ENCODE data around the gene RBMS3. TPM values are rescaled to one million over a fixed set of nuclear protein-coding genes. Genes with fewer than 3 reads are reported as not detected.

RBMS3 gene
- total and polyA plus RNA-seq, 2 donors = 12.8 to 19.9 TPM

DNA sequence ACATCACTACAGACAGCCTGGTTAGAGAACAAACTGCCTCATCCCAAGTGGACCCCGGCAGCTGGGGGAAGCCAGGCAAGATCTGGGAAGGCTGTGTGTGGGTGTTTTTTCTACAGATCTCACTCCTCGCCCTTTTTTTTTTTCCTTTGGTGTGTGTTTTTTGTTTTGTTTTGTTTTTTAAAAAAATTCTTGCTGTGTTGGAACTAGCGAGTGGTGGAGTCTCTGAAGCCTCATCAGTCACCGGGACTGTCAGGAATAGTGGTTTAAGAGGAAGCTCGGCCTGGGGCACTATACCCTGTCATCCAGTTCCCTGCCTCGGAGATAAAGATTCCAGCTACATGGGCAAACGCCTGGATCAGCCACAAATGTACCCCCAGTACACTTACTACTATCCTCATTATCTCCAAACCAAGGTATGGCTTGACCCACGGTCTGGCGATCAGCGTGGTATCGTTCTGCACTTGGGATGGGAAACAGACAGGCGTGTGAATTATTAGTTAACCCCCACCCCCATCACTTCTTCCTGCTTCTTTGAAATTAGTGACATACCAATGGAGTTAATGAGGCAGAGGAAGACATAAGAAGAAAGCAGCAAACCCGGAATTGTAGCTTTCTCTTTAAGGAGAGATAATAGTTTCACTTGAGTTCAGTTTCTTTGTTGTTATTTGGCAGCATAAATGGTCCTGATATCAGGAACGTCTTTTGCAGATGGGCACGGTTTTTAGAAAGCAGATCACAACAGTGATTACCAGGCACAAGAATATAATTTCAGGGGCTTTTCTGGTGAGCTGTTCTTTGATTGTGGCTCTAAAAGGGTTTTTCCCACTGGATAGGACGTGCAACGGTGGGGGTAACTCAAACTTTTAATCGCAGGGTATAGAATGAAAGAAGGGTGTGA lies 722 bp downstream of the RBMS3 start:
- DNase-seq (ENCODE audit: low read depth in 6 of 9, low spot score in 9 of 9) = peak in 1 of 9 donors; percentile 48
- Histone ChIP-seq H3K4me1 (ENCODE audit: control insufficient read depth in 2 of 2, insufficient read depth in 2 of 2, low read length in 2 of 2) (peaks cover 0 to 26% of the 10 kb centered on the region in 2 donors), H3K36me3 (ENCODE audit: control insufficient read depth in 2 of 2, insufficient read depth in 2 of 2, low read length in 1 of 2) (no peaks in the 10 kb centered on the region), H3K27me3 (ENCODE audit: control insufficient read depth in 2 of 2, insufficient read depth in 1 of 2, low read length in 1 of 2) (no peaks in the 10 kb centered on the region), H3K27ac (ENCODE audit: low read depth in 1 of 2, low read length in 1 of 2) (peak overlapping the region; percentile 64 to 74), H3K4me3 (ENCODE audit: low read length in 2 of 2) (peak overlapping the region; percentile 40 to 59), H3K9me3 (ENCODE audit: control insufficient read depth in 2 of 2, insufficient read depth in 1 of 2, low read length in 1 of 2) (no peaks in the 10 kb centered on the region)
- 23% methylated on average over 18 of the region's 18 CpGs for WGBS

DNA sequence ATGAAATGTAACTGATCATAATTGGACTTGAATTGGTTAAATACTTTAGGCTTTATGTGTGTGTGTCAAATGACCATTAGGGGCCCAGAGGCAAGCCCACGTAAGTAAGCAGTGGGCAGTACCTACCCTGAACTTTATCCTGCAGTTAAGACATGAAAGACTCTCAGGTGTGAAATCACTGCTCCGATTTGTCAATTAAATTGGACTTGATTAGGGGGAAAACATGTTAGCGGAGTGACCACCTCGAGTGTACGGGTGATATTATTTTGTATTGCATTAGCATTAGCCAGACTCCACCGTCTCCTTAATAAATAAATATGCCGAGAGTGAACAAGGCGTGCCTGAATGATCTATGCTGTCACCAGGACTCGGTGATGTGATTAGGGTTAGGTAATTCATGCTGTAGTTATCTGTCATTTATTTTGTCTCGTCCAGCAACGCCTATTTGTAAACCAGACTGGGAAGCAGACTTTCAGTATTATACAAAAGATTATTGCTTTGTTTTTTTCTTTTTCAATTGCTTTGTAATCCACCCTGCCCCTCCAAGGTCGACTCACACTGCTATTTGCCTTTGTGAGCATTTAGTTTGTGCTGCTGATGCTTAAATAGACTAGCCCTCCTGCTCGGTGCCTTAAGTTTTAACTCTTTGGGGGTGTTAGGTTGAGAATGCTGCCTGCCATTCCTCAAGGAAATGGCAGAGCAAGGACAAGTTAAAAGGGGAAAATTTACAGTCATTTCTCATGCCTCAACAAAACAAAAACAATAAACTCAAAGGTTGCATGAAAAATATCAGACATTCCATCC lies 1.8 kb downstream of the RBMS3 start:
- no peaks in the 10 kb centered on the region for H3K27me3 ChIP-seq (ENCODE audit: control insufficient read depth in 2 of 2, insufficient read depth in 1 of 2, low read length in 1 of 2)
- WGBS = 89% methylated on average over 13 of the region's 13 CpGs
- peaks cover 0 to 26% of the 10 kb centered on the region in 2 donors for H3K4me1 ChIP-seq (ENCODE audit: control insufficient read depth in 2 of 2, insufficient read depth in 2 of 2, low read length in 2 of 2)
- no peaks in the 10 kb centered on the region for H3K36me3 ChIP-seq (ENCODE audit: control insufficient read depth in 2 of 2, insufficient read depth in 2 of 2, low read length in 1 of 2)
- DNase-seq (ENCODE audit: low read depth in 6 of 9, low spot score in 9 of 9) = peak in 1 of 9 donors; percentile 12
- H3K9me3 ChIP-seq (ENCODE audit: control insufficient read depth in 2 of 2, insufficient read depth in 1 of 2, low read length in 1 of 2) = no peaks in the 10 kb centered on the region
- H3K4me3 ChIP-seq (ENCODE audit: low read length in 2 of 2) = peak overlapping the region; percentile 40 to 59
- H3K27ac ChIP-seq (ENCODE audit: low read depth in 1 of 2, low read length in 1 of 2) = peak overlapping the region; percentile 40 to 74

DNA sequence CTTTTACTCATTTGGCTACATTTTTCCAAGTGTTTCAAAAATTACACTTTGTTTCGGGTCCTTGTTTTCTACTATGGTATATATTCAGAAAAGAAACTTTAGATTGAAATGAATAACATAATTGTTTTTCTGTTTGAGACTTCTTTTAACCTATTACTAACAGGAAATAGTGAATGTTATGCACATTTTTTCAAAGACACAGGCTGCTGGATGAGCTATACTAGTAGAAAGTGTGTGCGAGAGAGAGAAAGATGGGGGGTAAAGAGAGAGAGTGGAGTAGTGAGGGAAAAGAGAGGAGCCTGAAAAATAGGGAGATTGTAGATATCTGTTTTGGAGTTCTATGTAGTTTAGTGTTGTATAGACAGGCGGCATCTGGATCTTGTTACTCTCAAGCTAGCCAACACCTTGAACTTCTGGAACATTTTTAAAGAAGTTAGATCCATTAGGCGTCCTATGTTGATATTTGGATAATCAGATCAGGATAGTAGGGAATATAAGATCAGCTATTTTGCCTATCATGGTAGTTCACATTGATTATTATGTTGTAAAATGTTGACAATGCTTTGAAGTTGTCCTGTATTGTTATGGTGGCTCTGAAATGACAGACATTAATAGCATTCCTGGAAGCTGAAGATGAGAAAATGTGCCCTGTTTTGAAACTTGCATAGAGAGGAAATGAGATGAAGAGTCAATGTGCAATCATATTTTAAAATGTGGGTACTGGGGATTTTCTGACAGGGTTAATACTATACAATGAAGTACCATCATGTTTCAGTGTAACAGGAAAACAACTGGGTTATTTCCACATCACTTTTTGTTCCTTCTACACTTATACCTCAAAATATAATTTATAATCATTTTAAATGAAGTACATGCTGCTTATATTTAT lies 2.6 kb downstream of the RBMS3 start:
- DNase-seq (ENCODE audit: low read depth in 6 of 9, low spot score in 9 of 9) = peak in 1 of 9 donors; percentile 29
- Histone ChIP-seq H3K36me3 (ENCODE audit: control insufficient read depth in 2 of 2, insufficient read depth in 2 of 2, low read length in 1 of 2) (no peaks in the 10 kb centered on the region), H3K27me3 (ENCODE audit: control insufficient read depth in 2 of 2, insufficient read depth in 1 of 2, low read length in 1 of 2) (no peaks in the 10 kb centered on the region), H3K4me3 (ENCODE audit: low read length in 2 of 2) (peak overlapping the region; percentile 40 to 59), H3K4me1 (ENCODE audit: control insufficient read depth in 2 of 2, insufficient read depth in 2 of 2, low read length in 2 of 2) (peaks cover 0 to 26% of the 10 kb centered on the region in 2 donors), H3K27ac (ENCODE audit: low read depth in 1 of 2, low read length in 1 of 2) (peak overlapping the region in 1 of 2 donors; percentile 74), H3K9me3 (ENCODE audit: control insufficient read depth in 2 of 2, insufficient read depth in 1 of 2, low read length in 1 of 2) (no peaks in the 10 kb centered on the region)
- WGBS = 93% methylated on average over 4 of the region's 4 CpGs

DNA sequence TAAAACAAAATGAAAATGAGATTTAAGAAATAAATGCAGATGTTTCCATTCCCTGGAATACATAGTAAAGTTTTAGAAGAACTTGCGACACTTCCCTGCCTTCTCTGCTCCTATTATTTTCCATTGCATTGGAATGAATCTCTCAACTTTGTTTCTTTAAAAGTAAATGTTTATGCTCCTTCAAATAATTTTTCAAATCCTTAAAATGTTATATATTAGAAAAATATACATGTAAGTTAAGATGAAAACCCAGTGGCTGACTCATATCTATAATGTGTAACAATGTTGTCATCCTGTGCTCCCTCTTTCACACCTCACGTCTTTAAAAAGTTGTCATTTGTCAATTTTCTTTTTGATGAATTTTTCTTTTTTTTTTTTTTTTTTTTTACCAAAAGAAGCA lies 3.6 kb downstream of the RBMS3 start:
- no peak for DNase-seq (ENCODE audit: low read depth in 6 of 9, low spot score in 9 of 9)
- Histone ChIP-seq H3K27ac (ENCODE audit: low read depth in 1 of 2, low read length in 1 of 2) (no peak overlapping the region), H3K4me3 (ENCODE audit: low read length in 2 of 2) (no peak overlapping the region), H3K36me3 (ENCODE audit: control insufficient read depth in 2 of 2, insufficient read depth in 2 of 2, low read length in 1 of 2) (no peaks in the 10 kb centered on the region), H3K9me3 (ENCODE audit: control insufficient read depth in 2 of 2, insufficient read depth in 1 of 2, low read length in 1 of 2) (no peaks in the 10 kb centered on the region), H3K27me3 (ENCODE audit: control insufficient read depth in 2 of 2, insufficient read depth in 1 of 2, low read length in 1 of 2) (no peaks in the 10 kb centered on the region), H3K4me1 (ENCODE audit: control insufficient read depth in 2 of 2, insufficient read depth in 2 of 2, low read length in 2 of 2) (peaks cover 0 to 26% of the 10 kb centered on the region in 2 donors)
- 95% methylated on average over 2 of the region's 2 CpGs for WGBS

GRCh38 chr3:29285471-29286071 lies 4.7 kb downstream of the RBMS3 start:
- Histone ChIP-seq H3K9me3 (ENCODE audit: control insufficient read depth in 2 of 2, insufficient read depth in 1 of 2, low read length in 1 of 2) (no peaks in the 10 kb centered on the region), H3K4me3 (ENCODE audit: low read length in 2 of 2) (peak overlapping the region in 1 of 2 donors; percentile 3), H3K27ac (ENCODE audit: low read depth in 1 of 2, low read length in 1 of 2) (peak overlapping the region; percentile 75 to 76), H3K4me1 (ENCODE audit: control insufficient read depth in 2 of 2, insufficient read depth in 2 of 2, low read length in 2 of 2) (peaks cover 0 to 22% of the 10 kb centered on the region in 2 donors), H3K36me3 (ENCODE audit: control insufficient read depth in 2 of 2, insufficient read depth in 2 of 2, low read length in 1 of 2) (no peaks in the 10 kb centered on the region), H3K27me3 (ENCODE audit: control insufficient read depth in 2 of 2, insufficient read depth in 1 of 2, low read length in 1 of 2) (no peaks in the 10 kb centered on the region)
- WGBS = 56% methylated on average over 4 of the region's 4 CpGs
- DNase-seq (ENCODE audit: low read depth in 6 of 9, low spot score in 9 of 9) = peak in 1 of 9 donors; percentile 22

DNA sequence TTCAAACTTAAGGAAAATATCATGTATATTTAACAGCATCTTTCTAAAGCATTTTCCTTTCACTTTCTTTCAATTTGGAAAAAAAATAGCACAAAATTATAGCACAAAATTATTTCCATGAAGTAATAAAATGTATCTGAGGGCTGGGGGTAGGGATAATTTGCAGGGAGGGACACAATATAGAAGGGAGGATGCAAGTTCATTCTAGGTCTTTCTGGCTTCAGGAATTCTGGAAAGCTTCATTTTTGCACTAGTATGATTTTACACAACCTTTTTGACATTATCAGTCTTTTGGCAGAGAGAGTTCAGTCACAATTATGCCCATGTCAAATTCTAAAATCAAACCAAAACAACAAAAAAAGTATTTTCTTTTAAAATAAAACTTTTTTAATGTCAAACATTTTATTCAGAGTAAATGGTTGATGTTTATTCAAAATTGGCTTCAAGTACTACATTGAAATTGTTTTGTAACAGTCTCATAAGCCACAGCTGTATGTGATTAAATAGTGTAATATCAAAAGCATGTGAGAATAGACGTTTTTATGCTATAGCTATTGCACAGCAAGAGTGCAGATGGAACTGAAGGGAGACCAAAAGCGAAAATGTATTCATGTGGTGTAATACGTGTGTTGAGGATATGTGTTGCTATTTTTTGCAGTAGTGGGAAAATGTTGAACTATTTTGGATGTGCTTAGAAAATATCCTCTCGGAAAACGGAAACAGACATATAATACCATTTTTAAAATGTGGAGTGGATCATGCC lies 5.8 kb downstream of the RBMS3 start:
- H3K9me3 ChIP-seq (ENCODE audit: control insufficient read depth in 2 of 2, insufficient read depth in 1 of 2, low read length in 1 of 2) = no peaks in the 10 kb centered on the region
- no peak for DNase-seq (ENCODE audit: low read depth in 6 of 9, low spot score in 9 of 9)
- WGBS = 90% methylated on average over 5 of the region's 5 CpGs
- H3K4me1 ChIP-seq (ENCODE audit: control insufficient read depth in 2 of 2, insufficient read depth in 2 of 2, low read length in 2 of 2) = peaks cover 0 to 17% of the 10 kb centered on the region in 2 donors
- H3K27me3 ChIP-seq (ENCODE audit: control insufficient read depth in 2 of 2, insufficient read depth in 1 of 2, low read length in 1 of 2) = no peaks in the 10 kb centered on the region
- H3K4me3 ChIP-seq (ENCODE audit: low read length in 2 of 2) = no peak overlapping the region
- no peaks in the 10 kb centered on the region for H3K36me3 ChIP-seq (ENCODE audit: control insufficient read depth in 2 of 2, insufficient read depth in 2 of 2, low read length in 1 of 2)
- H3K27ac ChIP-seq (ENCODE audit: low read depth in 1 of 2, low read length in 1 of 2) = peak overlapping the region in 1 of 2 donors; percentile 75

DNA sequence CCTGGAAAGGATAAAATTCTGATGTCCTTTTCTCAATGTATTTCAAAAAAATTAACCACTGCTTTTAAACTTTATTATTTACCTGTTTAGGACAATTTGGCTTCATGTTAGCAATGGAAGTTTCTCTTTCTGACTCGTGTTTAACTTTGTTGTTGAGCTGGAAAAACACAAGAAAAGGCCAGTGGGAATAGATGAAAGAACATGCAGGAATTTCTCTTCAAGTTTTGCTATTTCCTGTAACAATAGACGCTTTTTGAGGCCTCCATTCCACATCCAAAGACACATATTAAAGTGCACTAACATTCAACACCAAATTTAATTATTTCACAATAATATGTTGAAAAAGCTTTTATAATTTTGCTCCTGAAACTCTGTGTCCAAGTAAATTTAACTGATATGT lies 9.7 kb downstream of the RBMS3 start:
- no peak overlapping the region for H3K4me3 ChIP-seq (ENCODE audit: low read length in 2 of 2)
- no peaks in the 10 kb centered on the region for H3K27me3 ChIP-seq (ENCODE audit: control insufficient read depth in 2 of 2, insufficient read depth in 1 of 2, low read length in 1 of 2)
- no peak for DNase-seq (ENCODE audit: low read depth in 6 of 9, low spot score in 9 of 9)
- 85% methylated on average over 2 of the region's 2 CpGs for WGBS
- no peak overlapping the region for H3K27ac ChIP-seq (ENCODE audit: low read depth in 1 of 2, low read length in 1 of 2)
- no peaks in the 10 kb centered on the region for H3K36me3 ChIP-seq (ENCODE audit: control insufficient read depth in 2 of 2, insufficient read depth in 2 of 2, low read length in 1 of 2)
- H3K9me3 ChIP-seq (ENCODE audit: control insufficient read depth in 2 of 2, insufficient read depth in 1 of 2, low read length in 1 of 2) = no peaks in the 10 kb centered on the region
- no peaks in the 10 kb centered on the region for H3K4me1 ChIP-seq (ENCODE audit: control insufficient read depth in 2 of 2, insufficient read depth in 2 of 2, low read length in 2 of 2)
